Tibial nerve (tissue), 3 donors: Measurements from ENCODE around the gene MMADHC.

Experiments
- POLR2A ChIP-seq, 2 donors: fragments of 450-650 bp; IDR thresholded peaks; one replicate each; pipeline ENCODE4 v1.6.1; 2017; ENCODE audit warnings: antibody characterized with exemption in 2 of 2, mild to moderate bottlenecking in 2 of 2, moderate library complexity in 2 of 2
- TF ChIP-seq, protein P1 (sequence below), 5 experiments: fragments of 200-600 bp in 3 of 5; fragments of 450-650 bp in 2 of 5; sonication (generic) in 3 of 5; IDR thresholded peaks; one replicate each; pipeline ENCODE4 v1.5.1; 2016 to 2019; ENCODE audit warnings: antibody characterized with exemption in 5 of 5, mild to moderate bottlenecking in 3 of 5, moderate library complexity in 2 of 5

DNA sequence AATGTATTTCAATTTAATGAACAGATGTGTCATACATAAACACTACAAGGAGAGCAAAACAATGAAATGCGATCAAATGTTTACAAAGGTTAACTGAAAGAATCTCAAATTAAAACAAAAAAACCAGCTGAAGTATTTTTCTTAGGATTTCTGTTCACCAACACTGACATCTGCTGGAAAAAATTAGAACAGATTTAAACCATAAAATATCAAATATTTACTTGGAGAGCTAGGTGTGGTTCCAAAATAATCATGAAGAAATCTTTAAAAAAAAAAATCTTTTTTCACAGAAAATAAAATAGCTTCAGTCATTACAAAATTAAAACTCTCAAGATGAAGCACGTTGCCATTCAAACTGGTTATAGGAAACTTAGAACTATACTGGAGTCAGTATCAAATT lies 13.8 kb downstream of the MMADHC start:
- TF ChIP-seq, protein P1, sequence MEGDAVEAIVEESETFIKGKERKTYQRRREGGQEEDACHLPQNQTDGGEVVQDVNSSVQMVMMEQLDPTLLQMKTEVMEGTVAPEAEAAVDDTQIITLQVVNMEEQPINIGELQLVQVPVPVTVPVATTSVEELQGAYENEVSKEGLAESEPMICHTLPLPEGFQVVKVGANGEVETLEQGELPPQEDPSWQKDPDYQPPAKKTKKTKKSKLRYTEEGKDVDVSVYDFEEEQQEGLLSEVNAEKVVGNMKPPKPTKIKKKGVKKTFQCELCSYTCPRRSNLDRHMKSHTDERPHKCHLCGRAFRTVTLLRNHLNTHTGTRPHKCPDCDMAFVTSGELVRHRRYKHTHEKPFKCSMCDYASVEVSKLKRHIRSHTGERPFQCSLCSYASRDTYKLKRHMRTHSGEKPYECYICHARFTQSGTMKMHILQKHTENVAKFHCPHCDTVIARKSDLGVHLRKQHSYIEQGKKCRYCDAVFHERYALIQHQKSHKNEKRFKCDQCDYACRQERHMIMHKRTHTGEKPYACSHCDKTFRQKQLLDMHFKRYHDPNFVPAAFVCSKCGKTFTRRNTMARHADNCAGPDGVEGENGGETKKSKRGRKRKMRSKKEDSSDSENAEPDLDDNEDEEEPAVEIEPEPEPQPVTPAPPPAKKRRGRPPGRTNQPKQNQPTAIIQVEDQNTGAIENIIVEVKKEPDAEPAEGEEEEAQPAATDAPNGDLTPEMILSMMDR (IDR thresholded peaks at IDR 0.05), result peak; percentile 17 to 38 (median 26)
- no peak for TF ChIP-seq POLR2A (IDR thresholded peaks at IDR 0.05)
